HepG2 (cell line): ENCODE results near the gene TSHZ2. TPM values are rescaled to one million over a fixed set of nuclear protein-coding genes. Genes with fewer than 3 reads are reported as not detected.
A peak's percentile ranks its signal among the peaks of the same experiment; 100 is the strongest.

Experiments
- HNRNPUL1 ChIP-seq: fragments of 200-400 bp; formaldehyde crosslinking; IDR thresholded peaks from 2 replicates; pipeline ENCODE4 v1.6.1; 2017; ENCODE audit warnings: low read depth, mild to moderate bottlenecking, low read length, moderate library complexity
- HOXA5 ChIP-seq: sonication (generic); formaldehyde crosslinking; IDR thresholded peaks from 2 replicates; pipeline ENCODE4 v1.4.0; 2020; ENCODE audit warnings: missing genetic modification reagents
- JDP2 ChIP-seq: sonication (generic); formaldehyde crosslinking; IDR thresholded peaks from 2 replicates; pipeline ENCODE4 v1.8.1; 2022; ENCODE audit warnings: missing genetic modification reagents, borderline replicate concordance
- MTF1 ChIP-seq: sonication (generic); formaldehyde crosslinking; IDR thresholded peaks from 2 replicates; pipeline ENCODE4 v1.5.0; 2020; ENCODE audit warnings: missing genetic modification reagents
- MTF2 ChIP-seq: sonication (generic); formaldehyde crosslinking; IDR thresholded peaks from 2 replicates; pipeline ENCODE4 v1.5.0; 2020; ENCODE audit warnings: missing genetic modification reagents, borderline replicate concordance
- PHF8 ChIP-seq: sonication (generic); formaldehyde crosslinking; IDR thresholded peaks from 2 replicates; pipeline ENCODE4 v1.5.0; 2020; ENCODE audit warnings: missing genetic modification reagents
- SMAD1 ChIP-seq: sonication (generic); formaldehyde crosslinking; IDR thresholded peaks from 2 replicates; pipeline ENCODE4 v1.4.0; 2020; ENCODE audit warnings: missing genetic modification reagents, low read depth, mild to moderate bottlenecking, borderline replicate concordance
- TBL1XR1 ChIP-seq: fragments of 150-350 bp; IDR thresholded peaks from 2 replicates; pipeline ENCODE4 v1.6.1; 2014; ENCODE audit warnings: borderline replicate concordance, low read length; ENCODE audit not compliant: partially characterized antibody
- XRCC5 ChIP-seq: fragments of 200-400 bp; formaldehyde crosslinking; optimal IDR thresholded peaks from 2 replicates; pipeline ENCODE3; 2017; ENCODE audit warnings: mild to moderate bottlenecking, low read length
- ZNF430 ChIP-seq: sonication (generic); formaldehyde crosslinking; IDR thresholded peaks from 2 replicates; pipeline ENCODE4 v1.9.0; 2021; ENCODE audit warnings: mild to moderate bottlenecking, missing genetic modification reagents
- ZNF432 ChIP-seq: sonication (generic); formaldehyde crosslinking; IDR thresholded peaks from 2 replicates; pipeline ENCODE4 v1.5.0; 2020; ENCODE audit warnings: missing genetic modification reagents, mild to moderate bottlenecking, borderline replicate concordance
- ZNF839 ChIP-seq: sonication (generic); formaldehyde crosslinking; IDR thresholded peaks from 2 replicates; pipeline ENCODE4 v1.4.0; 2020; ENCODE audit warnings: missing genetic modification reagents, mild to moderate bottlenecking, borderline replicate concordance
- polyA plus RNA-seq, 8 experiments: library from polyadenylated mRNA; depleted of rRNA in 3 of 8; stranded (reverse) in 7 of 8; unstranded in 1 of 8; fragments of >200 nt; fragmentation: Illumina TruSeq in 4 of 8; extraction: Trizol in 4 of 8; gene quantifications; 2 replicates each; pipeline versions ENCODE4 v1.2.1 to v1.2.3, GENCODE V29; 2011 to 2016; ENCODE audit warnings: low read depth in 4 of 8, missing spikeins in 1 of 8, mixed read lengths in 1 of 8; ENCODE audit not compliant: insufficient read depth in 1 of 8
- total RNA-seq, 5 experiments: library from RNA; depleted of rRNA; stranded (reverse); fragments of >200 nt; fragmentation: Illumina TruSeq; extraction: Trizol; gene quantifications; 2 replicates each; pipeline ENCODE4 v1.2.3, GENCODE V29; 2016; ENCODE audit warnings: low read depth in 1 of 5
- TF ChIP-seq, protein P1 (sequence below): sonication (generic); formaldehyde crosslinking; IDR thresholded peaks from 2 replicates; pipeline ENCODE4 v1.8.1; 2023; ENCODE audit warnings: mild to moderate bottlenecking, inconsistent platforms, moderate library complexity, missing genetic modification reagents, borderline replicate concordance
- TF ChIP-seq, protein P2 (sequence below): sonication (generic); formaldehyde crosslinking; IDR thresholded peaks from 2 replicates; pipeline ENCODE4 v1.4.0; 2020; ENCODE audit warnings: missing genetic modification reagents, low read depth, mild to moderate bottlenecking, borderline replicate concordance
- TF ChIP-seq, protein P3 (sequence below): sonication (generic); formaldehyde crosslinking; IDR thresholded peaks from 2 replicates; pipeline ENCODE4 v1.4.0; 2020; ENCODE audit warnings: low read depth, missing genetic modification reagents
- TF ChIP-seq, protein P4 (sequence below): sonication (generic); formaldehyde crosslinking; IDR thresholded peaks from 2 replicates; pipeline ENCODE4 v1.4.0; 2020; ENCODE audit warnings: missing genetic modification reagents, borderline replicate concordance

Gene TSHZ2
- total and polyA plus RNA-seq, 2 of the 13 experiments (the other 11 are each of a cell fraction or from before 2014, with no cell fraction given) = 0.01 TPM; not detected in 1

DNA sequence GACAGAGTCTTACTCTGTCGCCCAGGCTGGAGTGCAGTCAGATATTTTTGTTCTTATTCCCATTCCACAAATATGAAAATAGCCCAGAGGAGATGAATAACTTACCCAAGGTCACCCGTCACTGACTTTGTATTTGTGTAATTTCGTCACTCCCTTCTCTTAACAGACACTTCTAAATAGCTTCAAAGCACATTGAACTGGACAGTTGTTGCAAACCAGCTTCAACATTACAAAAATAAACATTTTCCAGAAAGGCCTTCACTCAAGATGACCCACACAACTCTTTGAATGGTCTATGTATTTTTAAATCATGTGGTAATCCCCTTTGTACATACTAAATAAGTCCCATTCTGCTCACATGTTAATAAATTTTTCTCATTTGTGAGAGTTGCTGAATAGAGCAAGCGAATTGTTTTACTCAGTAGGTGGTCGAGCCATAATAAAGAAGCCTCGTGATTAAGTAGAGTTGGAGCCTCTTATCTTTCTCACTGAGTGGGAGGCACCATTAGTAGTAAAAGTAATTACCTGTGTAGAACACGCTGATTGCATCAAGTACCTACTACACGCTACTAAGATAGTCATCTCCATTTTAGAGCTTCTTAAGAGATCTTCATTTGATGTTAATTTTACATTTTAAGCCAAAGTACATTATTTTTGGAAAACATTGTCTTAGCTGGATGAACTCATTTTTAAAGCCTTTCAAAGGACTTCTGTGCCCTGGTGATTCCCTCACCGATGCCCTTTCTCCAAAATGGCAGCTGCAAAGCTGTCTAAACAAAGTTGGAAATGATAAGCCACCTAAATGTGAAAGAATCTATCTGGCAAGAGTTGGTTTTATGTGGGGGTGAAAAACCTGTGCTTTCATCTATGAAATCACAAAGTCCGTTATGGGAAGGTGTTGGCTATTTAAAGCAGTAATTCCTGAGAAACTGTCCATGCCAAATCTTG, 110.0 kb downstream of the TSHZ2 start (continued):
- TF ChIP-seq MTF1 (CRISPR knock-in tag) (no peak), MTF2 (no peak), JDP2 (CRISPR knock-in tag) (no peak; the same call in 1 of the 2 replicates), PHF8 (no peak), ZNF430 (CRISPR knock-in tag) (no peak; the same call in 1 of the 2 replicates), ZNF839 (CRISPR knock-in tag) (no peak), XRCC5 (no peak), HNRNPUL1 (no peak), SMAD1 (CRISPR knock-in tag) (no peak), ZNF432 (no peak), HOXA5 (peak; percentile 44; the same call in 1 of the 2 replicates), TBL1XR1 (no peak)
- TF ChIP-seq, protein P1, sequence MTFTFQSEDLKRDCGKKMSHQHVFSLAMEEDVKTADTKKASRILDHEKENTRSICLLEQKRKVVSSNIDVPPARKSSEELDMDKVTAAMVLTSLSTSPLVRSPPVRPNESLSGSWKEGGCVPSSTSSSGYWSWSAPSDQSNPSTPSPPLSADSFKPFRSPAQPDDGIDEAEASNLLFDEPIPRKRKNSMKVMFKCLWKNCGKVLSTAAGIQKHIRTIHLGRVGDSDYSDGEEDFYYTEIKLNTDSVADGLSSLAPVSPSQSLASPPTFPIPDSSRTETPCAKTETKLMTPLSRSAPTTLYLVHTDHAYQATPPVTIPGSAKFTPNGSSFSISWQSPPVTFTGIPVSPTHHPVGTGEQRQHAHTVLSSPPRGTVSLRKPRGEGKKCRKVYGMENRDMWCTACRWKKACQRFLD (CRISPR knock-in tag) = no peak
- TF ChIP-seq, protein P2, sequence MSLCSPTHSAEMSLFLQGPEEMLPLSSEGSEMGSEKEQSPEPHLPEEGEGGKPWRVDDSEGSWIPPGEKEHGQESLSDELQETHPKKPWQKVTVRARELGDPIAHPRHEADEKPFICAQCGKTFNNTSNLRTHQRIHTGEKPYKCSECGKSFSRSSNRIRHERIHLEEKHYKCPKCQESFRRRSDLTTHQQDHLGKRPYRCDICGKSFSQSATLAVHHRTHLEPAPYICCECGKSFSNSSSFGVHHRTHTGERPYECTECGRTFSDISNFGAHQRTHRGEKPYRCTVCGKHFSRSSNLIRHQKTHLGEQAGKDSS (CRISPR knock-in tag) = no peak
- TF ChIP-seq, protein P3, sequence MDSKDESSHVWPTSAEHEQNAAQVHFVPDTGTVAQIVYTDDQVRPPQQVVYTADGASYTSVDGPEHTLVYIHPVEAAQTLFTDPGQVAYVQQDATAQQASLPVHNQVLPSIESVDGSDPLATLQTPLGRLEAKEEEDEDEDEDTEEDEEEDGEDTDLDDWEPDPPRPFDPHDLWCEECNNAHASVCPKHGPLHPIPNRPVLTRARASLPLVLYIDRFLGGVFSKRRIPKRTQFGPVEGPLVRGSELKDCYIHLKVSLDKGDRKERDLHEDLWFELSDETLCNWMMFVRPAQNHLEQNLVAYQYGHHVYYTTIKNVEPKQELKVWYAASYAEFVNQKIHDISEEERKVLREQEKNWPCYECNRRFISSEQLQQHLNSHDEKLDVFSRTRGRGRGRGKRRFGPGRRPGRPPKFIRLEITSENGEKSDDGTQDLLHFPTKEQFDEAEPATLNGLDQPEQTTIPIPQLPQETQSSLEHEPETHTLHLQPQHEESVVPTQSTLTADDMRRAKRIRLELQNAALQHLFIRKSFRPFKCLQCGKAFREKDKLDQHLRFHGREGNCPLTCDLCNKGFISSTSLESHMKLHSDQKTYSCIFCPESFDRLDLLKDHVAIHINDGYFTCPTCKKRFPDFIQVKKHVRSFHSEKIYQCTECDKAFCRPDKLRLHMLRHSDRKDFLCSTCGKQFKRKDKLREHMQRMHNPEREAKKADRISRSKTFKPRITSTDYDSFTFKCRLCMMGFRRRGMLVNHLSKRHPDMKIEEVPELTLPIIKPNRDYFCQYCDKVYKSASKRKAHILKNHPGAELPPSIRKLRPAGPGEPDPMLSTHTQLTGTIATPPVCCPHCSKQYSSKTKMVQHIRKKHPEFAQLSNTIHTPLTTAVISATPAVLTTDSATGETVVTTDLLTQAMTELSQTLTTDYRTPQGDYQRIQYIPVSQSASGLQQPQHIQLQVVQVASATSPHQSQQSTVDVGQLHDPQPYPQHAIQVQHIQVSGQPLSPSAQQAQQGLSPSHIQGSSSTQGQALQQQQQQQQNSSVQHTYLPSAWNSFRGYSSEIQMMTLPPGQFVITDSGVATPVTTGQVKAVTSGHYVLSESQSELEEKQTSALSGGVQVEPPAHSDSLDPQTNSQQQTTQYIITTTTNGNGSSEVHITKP = no peak
- TF ChIP-seq, protein P4, sequence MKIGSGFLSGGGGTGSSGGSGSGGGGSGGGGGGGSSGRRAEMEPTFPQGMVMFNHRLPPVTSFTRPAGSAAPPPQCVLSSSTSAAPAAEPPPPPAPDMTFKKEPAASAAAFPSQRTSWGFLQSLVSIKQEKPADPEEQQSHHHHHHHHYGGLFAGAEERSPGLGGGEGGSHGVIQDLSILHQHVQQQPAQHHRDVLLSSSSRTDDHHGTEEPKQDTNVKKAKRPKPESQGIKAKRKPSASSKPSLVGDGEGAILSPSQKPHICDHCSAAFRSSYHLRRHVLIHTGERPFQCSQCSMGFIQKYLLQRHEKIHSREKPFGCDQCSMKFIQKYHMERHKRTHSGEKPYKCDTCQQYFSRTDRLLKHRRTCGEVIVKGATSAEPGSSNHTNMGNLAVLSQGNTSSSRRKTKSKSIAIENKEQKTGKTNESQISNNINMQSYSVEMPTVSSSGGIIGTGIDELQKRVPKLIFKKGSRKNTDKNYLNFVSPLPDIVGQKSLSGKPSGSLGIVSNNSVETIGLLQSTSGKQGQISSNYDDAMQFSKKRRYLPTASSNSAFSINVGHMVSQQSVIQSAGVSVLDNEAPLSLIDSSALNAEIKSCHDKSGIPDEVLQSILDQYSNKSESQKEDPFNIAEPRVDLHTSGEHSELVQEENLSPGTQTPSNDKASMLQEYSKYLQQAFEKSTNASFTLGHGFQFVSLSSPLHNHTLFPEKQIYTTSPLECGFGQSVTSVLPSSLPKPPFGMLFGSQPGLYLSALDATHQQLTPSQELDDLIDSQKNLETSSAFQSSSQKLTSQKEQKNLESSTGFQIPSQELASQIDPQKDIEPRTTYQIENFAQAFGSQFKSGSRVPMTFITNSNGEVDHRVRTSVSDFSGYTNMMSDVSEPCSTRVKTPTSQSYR (CRISPR knock-in tag) = peak; percentile 62; the same call in 1 of the 2 replicates
